ENCODE measurements around the gene FRMD4A.

- TF ChIP-seq, protein P1, sequence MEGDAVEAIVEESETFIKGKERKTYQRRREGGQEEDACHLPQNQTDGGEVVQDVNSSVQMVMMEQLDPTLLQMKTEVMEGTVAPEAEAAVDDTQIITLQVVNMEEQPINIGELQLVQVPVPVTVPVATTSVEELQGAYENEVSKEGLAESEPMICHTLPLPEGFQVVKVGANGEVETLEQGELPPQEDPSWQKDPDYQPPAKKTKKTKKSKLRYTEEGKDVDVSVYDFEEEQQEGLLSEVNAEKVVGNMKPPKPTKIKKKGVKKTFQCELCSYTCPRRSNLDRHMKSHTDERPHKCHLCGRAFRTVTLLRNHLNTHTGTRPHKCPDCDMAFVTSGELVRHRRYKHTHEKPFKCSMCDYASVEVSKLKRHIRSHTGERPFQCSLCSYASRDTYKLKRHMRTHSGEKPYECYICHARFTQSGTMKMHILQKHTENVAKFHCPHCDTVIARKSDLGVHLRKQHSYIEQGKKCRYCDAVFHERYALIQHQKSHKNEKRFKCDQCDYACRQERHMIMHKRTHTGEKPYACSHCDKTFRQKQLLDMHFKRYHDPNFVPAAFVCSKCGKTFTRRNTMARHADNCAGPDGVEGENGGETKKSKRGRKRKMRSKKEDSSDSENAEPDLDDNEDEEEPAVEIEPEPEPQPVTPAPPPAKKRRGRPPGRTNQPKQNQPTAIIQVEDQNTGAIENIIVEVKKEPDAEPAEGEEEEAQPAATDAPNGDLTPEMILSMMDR (IDR thresholded peaks at IDR 0.05) = no peak
- no peak for TF ChIP-seq ZFX (IDR thresholded peaks at IDR 0.05; ENCODE audit: borderline replicate concordance)
Observed at GRCh38 chr10:14371581-14371980, 40.9 kb upstream of the FRMD4A start.
